Measurements from ENCODE around the gene PARN. TPM values are rescaled to one million over a fixed set of nuclear protein-coding genes. Genes with fewer than 3 reads are reported as not detected.

Gene PARN
- total RNA-seq, 2 experiments from 2014 or later, result 27.4 to 28.2 TPM

DNA sequence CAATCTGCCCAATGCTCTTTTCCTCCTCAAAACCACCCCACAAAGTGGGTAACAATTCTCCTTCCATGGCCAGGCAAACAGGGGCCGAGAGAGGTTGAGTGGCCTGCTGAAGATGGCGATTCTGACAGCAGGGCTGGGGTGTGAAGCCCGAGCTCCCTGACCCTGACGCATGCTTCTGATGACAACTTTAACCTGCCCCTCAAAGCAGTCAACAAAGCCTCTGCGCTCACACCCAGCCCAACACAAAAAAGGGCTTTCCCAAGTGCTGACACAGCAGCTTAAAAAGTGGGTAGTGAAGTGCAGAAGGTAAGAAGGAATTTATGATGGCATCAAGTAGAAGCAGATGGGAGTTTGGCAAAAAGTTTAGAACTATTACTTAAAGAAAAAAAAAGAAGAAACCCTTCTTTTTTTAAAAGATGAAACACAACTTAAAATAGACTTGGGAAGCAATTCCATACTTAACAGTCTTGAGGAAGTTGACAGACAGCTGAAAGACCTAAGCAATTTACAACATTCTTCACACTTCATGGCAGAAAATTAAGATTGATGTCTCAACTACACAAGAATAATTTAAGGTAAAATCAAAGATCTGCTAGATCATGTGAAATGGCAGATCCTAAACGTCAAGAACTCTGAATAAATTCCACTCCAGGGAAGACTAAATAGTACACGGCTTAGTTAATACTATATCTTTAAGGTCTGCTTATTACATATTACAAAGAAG lies 133.9 kb downstream of the PARN start:
- H3K27me3 Mint-ChIP-seq, result no peaks in the 10 kb centered on the region
- H3K4me3 ChIP-seq (ENCODE audit: low read length), result no peak overlapping the region
- H3K36me3 Mint-ChIP-seq (ENCODE audit: low read depth), result peaks cover 10% of the 10 kb centered on the region
- TF ChIP-seq, protein P1, sequence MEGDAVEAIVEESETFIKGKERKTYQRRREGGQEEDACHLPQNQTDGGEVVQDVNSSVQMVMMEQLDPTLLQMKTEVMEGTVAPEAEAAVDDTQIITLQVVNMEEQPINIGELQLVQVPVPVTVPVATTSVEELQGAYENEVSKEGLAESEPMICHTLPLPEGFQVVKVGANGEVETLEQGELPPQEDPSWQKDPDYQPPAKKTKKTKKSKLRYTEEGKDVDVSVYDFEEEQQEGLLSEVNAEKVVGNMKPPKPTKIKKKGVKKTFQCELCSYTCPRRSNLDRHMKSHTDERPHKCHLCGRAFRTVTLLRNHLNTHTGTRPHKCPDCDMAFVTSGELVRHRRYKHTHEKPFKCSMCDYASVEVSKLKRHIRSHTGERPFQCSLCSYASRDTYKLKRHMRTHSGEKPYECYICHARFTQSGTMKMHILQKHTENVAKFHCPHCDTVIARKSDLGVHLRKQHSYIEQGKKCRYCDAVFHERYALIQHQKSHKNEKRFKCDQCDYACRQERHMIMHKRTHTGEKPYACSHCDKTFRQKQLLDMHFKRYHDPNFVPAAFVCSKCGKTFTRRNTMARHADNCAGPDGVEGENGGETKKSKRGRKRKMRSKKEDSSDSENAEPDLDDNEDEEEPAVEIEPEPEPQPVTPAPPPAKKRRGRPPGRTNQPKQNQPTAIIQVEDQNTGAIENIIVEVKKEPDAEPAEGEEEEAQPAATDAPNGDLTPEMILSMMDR (IDR thresholded peaks at IDR 0.05), result no peak
- H3K27ac Mint-ChIP-seq, result no peak overlapping the region
- ChIA-PET POLR2A (no interaction called here), CTCF (interaction anchor here (0.6 kb wide), 1 partner anchor 1187 kb away, joined by 3 read pairs; no protein-coding TSS in a partner anchor)
- H3K36me3 ChIP-seq (ENCODE audit: insufficient read depth, low read length), result no peaks in the 10 kb centered on the region
- ATAC-seq (ENCODE audit: poor library complexity), result no peak
- no peaks in the 10 kb centered on the region for H3K9me3 ChIP-seq (ENCODE audit: control insufficient read depth in 1 of 2, insufficient read depth in 1 of 2, low read length in 2 of 2)
- peaks cover 11% of the 10 kb centered on the region for H3K4me1 ChIP-seq (ENCODE audit: insufficient read depth, low read length)
- H3K9me3 Mint-ChIP-seq, result no peaks in the 10 kb centered on the region
- intact Hi-C loops (cut with DNase I, micrococcal nuclease), result no loop called here
- no peak overlapping the region for H3K27ac ChIP-seq (ENCODE audit: low read depth in 1 of 2, low read length in 2 of 2)
- no peaks in the 10 kb centered on the region for H3K27me3 ChIP-seq (ENCODE audit: control insufficient read depth in 1 of 2, insufficient read depth in 2 of 2, low read length in 2 of 2)
- H3K4me1 Mint-ChIP-seq (ENCODE audit: low read depth), result peaks cover 31% of the 10 kb centered on the region
- H3K4me3 Mint-ChIP-seq, result no peak overlapping the region
- DNase-seq, result no peak

DNA sequence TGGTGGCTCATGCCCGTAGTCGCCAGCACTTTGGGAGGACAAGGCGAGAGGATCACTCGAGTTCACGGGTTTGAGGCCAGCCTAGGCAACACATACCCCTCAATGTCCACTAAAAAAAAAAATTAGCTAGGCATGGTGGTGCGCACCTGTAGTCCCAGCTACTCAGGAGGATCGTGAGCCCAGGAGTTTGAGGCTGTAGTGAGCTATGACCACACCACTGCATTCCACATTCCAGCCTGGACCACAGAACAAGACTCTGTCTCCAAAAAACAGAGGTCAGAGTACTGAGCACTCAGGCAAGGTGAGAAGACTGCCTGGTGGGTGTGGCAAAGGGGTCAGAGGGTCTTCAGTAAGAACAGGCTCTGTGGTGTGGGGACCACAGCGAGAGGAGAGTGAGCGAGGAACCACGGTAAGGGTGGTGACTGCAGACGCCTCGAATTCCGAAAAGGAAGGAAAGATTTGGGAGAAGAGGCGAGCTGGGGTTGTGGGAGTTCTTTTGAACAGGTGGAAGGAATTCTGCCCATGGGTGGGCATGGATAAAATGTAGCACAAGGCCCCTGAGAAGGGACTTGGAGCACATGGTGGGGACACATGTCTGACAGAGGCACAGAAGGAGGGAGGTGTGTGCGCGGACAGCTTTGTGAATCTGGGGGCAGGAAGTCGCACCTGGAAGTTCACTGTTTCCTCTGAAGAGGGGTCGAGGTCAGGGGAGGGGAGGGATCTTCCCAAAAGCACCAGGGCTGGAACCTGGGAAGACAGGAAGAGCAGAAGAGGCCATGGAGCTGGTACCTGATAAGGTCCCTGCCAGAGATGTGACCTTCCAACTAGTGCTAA lies 134.6 kb downstream of the PARN start:
- Mint-ChIP-seq H3K36me3 (ENCODE audit: low read depth) (peaks cover 10% of the 10 kb centered on the region), H3K4me1 (ENCODE audit: low read depth) (peaks cover 31% of the 10 kb centered on the region), H3K9me3 (no peaks in the 10 kb centered on the region), H3K27me3 (no peaks in the 10 kb centered on the region), H3K27ac (peak overlapping the region; percentile 45), H3K4me3 (no peak overlapping the region)
- H3K27ac ChIP-seq (ENCODE audit: low read depth in 1 of 2, low read length in 2 of 2), result no peak overlapping the region
- ChIA-PET POLR2A (no interaction called here), CTCF (interaction anchor here (0.6 kb wide), 1 partner anchor 1186 kb away, joined by 3 read pairs; no protein-coding TSS in a partner anchor)
- intact Hi-C loops (cut with DNase I, micrococcal nuclease), result no loop called here
- H3K36me3 ChIP-seq (ENCODE audit: insufficient read depth, low read length), result no peaks in the 10 kb centered on the region
- TF ChIP-seq, protein P1 (IDR thresholded peaks at IDR 0.05), result no peak
- H3K27me3 ChIP-seq (ENCODE audit: control insufficient read depth in 1 of 2, insufficient read depth in 2 of 2, low read length in 2 of 2), result no peaks in the 10 kb centered on the region
- DNase-seq (no peak), ATAC-seq (ENCODE audit: poor library complexity) (no peak)
- H3K4me1 ChIP-seq (ENCODE audit: insufficient read depth, low read length), result peaks cover 11% of the 10 kb centered on the region
- no peak overlapping the region for H3K4me3 ChIP-seq (ENCODE audit: low read length)
- no peaks in the 10 kb centered on the region for H3K9me3 ChIP-seq (ENCODE audit: control insufficient read depth in 1 of 2, insufficient read depth in 1 of 2, low read length in 2 of 2)

DNA sequence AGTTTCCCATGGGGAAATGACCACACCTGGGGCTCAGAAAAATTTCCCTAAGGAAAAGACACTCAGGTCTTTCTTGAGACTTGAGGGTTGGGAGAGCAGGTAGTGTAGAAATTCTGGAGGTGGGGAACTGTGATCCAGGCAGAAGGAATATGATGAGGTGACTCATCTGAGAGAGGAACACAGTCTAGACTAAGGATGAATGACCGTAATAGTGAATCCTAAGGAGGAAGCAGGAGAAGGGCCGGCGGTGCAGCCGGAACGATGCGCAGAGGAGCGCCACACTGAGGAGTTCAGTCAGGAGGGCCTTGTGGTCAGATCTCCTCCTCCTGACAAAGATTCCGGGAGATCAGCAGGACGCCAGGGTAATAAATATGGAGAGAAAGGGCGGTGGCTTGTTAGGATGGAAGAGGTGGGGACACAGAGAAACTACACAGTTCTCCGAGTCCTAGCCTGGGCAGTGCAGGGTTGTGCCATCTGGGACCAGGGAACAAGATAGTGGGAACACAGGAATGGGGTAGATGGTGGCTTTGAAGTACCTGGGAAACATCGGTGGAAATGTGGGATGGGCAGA lies 135.6 kb downstream of the PARN start:
- H3K36me3 ChIP-seq (ENCODE audit: insufficient read depth, low read length), result no peaks in the 10 kb centered on the region
- CTCF ChIA-PET, result no interaction called here
- no peaks in the 10 kb centered on the region for H3K9me3 Mint-ChIP-seq
- no peak overlapping the region for H3K4me3 Mint-ChIP-seq
- H3K27me3 ChIP-seq (ENCODE audit: control insufficient read depth in 1 of 2, insufficient read depth in 2 of 2, low read length in 2 of 2), result no peaks in the 10 kb centered on the region
- no peaks in the 10 kb centered on the region for H3K27me3 Mint-ChIP-seq
- no peak overlapping the region for H3K4me3 ChIP-seq (ENCODE audit: low read length)
- peak overlapping the region; percentile 45 for H3K27ac Mint-ChIP-seq
- no peak for DNase-seq
- H3K4me1 ChIP-seq (ENCODE audit: insufficient read depth, low read length), result peaks cover 11% of the 10 kb centered on the region
- H3K9me3 ChIP-seq (ENCODE audit: control insufficient read depth in 1 of 2, insufficient read depth in 1 of 2, low read length in 2 of 2), result no peaks in the 10 kb centered on the region
- intact Hi-C loops (cut with DNase I, micrococcal nuclease), result no loop called here
- POLR2A ChIA-PET, result no interaction called here
- H3K36me3 Mint-ChIP-seq (ENCODE audit: low read depth), result peaks cover 10% of the 10 kb centered on the region
- peaks cover 35% of the 10 kb centered on the region for H3K4me1 Mint-ChIP-seq (ENCODE audit: low read depth)
- no peak for ATAC-seq (ENCODE audit: poor library complexity)
- TF ChIP-seq, protein P1 (IDR thresholded peaks at IDR 0.05), result no peak
- no peak overlapping the region for H3K27ac ChIP-seq (ENCODE audit: low read depth in 1 of 2, low read length in 2 of 2)

All from CD4-positive, alpha-beta T cell (primary cell).